Activated naive CD4-positive, alpha-beta T cell treated with anti-CD3 and anti-CD28 coated beads for 36 hours (primary cell): ENCODE data around the gene HSPE1. TPM values are rescaled to one million over a fixed set of nuclear protein-coding genes. Genes with fewer than 3 reads are reported as not detected.
"Not testable (repeated sequence)": the region's sequence is repeated elsewhere in the genome, so short reads cannot be mapped to it uniquely, and the experiment has no call there.

Experiments
- CTCF ChIA-PET: fragments of 350-600 bp; sonication (Branson Sonifier 250); formaldehyde crosslinking; loops from one replicate; lab custom pipeline; 2021; ENCODE audit warnings: antibody characterized with exemption; lab: Charles Lee
- DNase-seq: peaks from one replicate; pipeline ENCODE4 v3.0.0-alpha.2; 2020
- H3K27ac Mint-ChIP-seq: one replicate; pipeline ENCODE4 v1.8.0; 2021; ENCODE audit warnings: mild to moderate bottlenecking, mixed read lengths
- H3K27me3 Mint-ChIP-seq: one replicate; pipeline ENCODE4 v1.8.0; 2021; ENCODE audit warnings: low read depth, mixed read lengths
- H3K36me3 Mint-ChIP-seq: one replicate; pipeline ENCODE4 v1.8.0; 2021; ENCODE audit warnings: low read depth, mixed read lengths
- H3K4me1 Mint-ChIP-seq: one replicate; pipeline ENCODE4 v1.8.0; 2021; ENCODE audit warnings: low read depth, mixed read lengths
- H3K4me3 Mint-ChIP-seq: one replicate; pipeline ENCODE4 v1.8.0; 2021; ENCODE audit warnings: mild to moderate bottlenecking, moderate library complexity, mixed read lengths
- H3K9me3 Mint-ChIP-seq: one replicate; pipeline ENCODE4 v1.8.0; 2021; ENCODE audit warnings: mixed read lengths
- intact Hi-C: fragments of 100-400 bp; cut with micrococcal nuclease; formaldehyde crosslinking; loops from one replicate; pipeline ENCODE4 v1.15.1; 2023
- total RNA-seq, 2 experiments: library from RNA; stranded (reverse); gene quantifications; one replicate each; pipeline ENCODE4 v1.2.3, GENCODE V29; 2021

HSPE1 gene
- 100 to 1,000 TPM; 294 to 310 TPM for total RNA-seq

GRCh38 chr2:197499594-197500502 is at the start of gene HSPE1, which contains the start of gene HSPD1:
TSS of gene HSPE1 (plus strand) at chr2:197500379. CDS start at chr2:197500437, 58 bp downstream.
TSS of gene HSPD1 (minus strand) at chr2:197499840. CDS start at chr2:197498848, 992 bp downstream.
- Mint-ChIP-seq H3K4me1 (peaks cover 51% of the 10 kb centered on the region), H3K4me3 (peak within 1 kb of the TSS; percentile 92), H3K36me3 (peaks cover 78% of the 10 kb centered on the region), H3K27me3 (no peaks in the 10 kb centered on the region), H3K27ac (peak within 1 kb of the TSS; percentile 98), H3K9me3 (no peaks in the 10 kb centered on the region)
- intact Hi-C loops, result loop anchor here (1.0 to 5.0 kb wide), 13 partner anchors 10 to 861 kb away; partner anchors contain the start of genes ANKRD44, CCDC150, COQ10B and MARS2
- CTCF ChIA-PET, result interaction anchor here (0.6 to 0.8 kb wide), 2 partner anchors 14 to 36 kb away, joined by 3 read pairs; no protein-coding TSS in a partner anchor
- peak; percentile 99 for DNase-seq

- Mint-ChIP-seq H3K27ac (no peak overlapping the region), H3K4me3 (no peak overlapping the region), H3K36me3 (peaks cover 5% of the 10 kb centered on the region), H3K27me3 (no peaks in the 10 kb centered on the region), H3K9me3 (no peaks in the 10 kb centered on the region), H3K4me1 (peaks cover 22% of the 10 kb centered on the region)
- intact Hi-C loops, result no loop called here
- CTCF ChIA-PET, result interaction anchor here (1.7 kb wide), 1 partner anchor 15 kb away, joined by 7 read pairs; the partner anchor contains the start of gene SF3B1
- no peak for DNase-seq
Observed at GRCh38 chr2:197450465-197450864, 49.7 kb upstream of the HSPE1 start.

GRCh38 chr2:197450935-197451358 is 49.2 kb upstream of the HSPE1 start:
- CTCF ChIA-PET, result interaction anchor here (1.0 to 1.7 kb wide), 2 partner anchors 12 to 16 kb away, joined by 5 to 7 read pairs; partner anchors contain the start of gene SF3B1
- H3K27ac Mint-ChIP-seq, H3K9me3 Mint-ChIP-seq, intact Hi-C loops, DNase-seq, H3K36me3 Mint-ChIP-seq, H3K4me3 Mint-ChIP-seq, H3K27me3 Mint-ChIP-seq: not testable (repeated sequence)
- H3K4me1 Mint-ChIP-seq, result peaks cover 26% of the 10 kb centered on the region

GRCh38 chr2:197452754-197453122 is 47.4 kb upstream of the HSPE1 start:
- H3K27me3 Mint-ChIP-seq, result no peaks in the 10 kb centered on the region
- peaks cover 11% of the 10 kb centered on the region for H3K36me3 Mint-ChIP-seq
- no peaks in the 10 kb centered on the region for H3K9me3 Mint-ChIP-seq
- H3K4me1 Mint-ChIP-seq, result peaks cover 41% of the 10 kb centered on the region
- CTCF ChIA-PET, result interaction anchor here (0.9 to 1.5 kb wide), 5 partner anchors 11 to 23 kb away, joined by 3 to 4 read pairs (median 3); partner anchors contain the start of gene SF3B1
- intact Hi-C loops, result loop anchor here (1.0 to 2.0 kb wide), 10 partner anchors 17 to 1795 kb away; partner anchors contain the start of genes CCDC150, GTF3C3, HSPE1 and MARS2
- peak overlapping the region; percentile 100 for H3K27ac Mint-ChIP-seq
- H3K4me3 Mint-ChIP-seq, result peak overlapping the region; percentile 100
- DNase-seq, result no peak

- Mint-ChIP-seq H3K4me3 (peak within 1 kb of the TSS; percentile 100), H3K36me3 (peaks cover 13% of the 10 kb centered on the region), H3K27me3 (no peaks in the 10 kb centered on the region), H3K9me3 (no peaks in the 10 kb centered on the region), H3K4me1 (peaks cover 45% of the 10 kb centered on the region), H3K27ac (peak within 1 kb of the TSS; percentile 100)
- DNase-seq, result peak; percentile 99
- CTCF ChIA-PET, result interaction anchor here (0.6 to 1.5 kb wide), 6 partner anchors 10 to 24 kb away, joined by 3 to 4 read pairs (median 4); partner anchors contain the start of gene SF3B1
- intact Hi-C loops, result loop anchor here (1.0 to 2.0 kb wide), 10 partner anchors 18 to 1796 kb away; partner anchors contain the start of genes CCDC150, GTF3C3, HSPE1 and MARS2
Observed at GRCh38 chr2:197453123-197453913, 46.9 kb upstream of the HSPE1 start, which contains the start of gene COQ10B. TSS of gene COQ10B (plus strand) at chr2:197453552. CDS start at chr2:197453561, 9 bp downstream.

GRCh38 chr2:197453914-197454398 is 46.2 kb upstream of the HSPE1 start:
- Mint-ChIP-seq H3K4me3 (peak overlapping the region; percentile 100), H3K27ac (peak overlapping the region; percentile 100), H3K9me3 (no peaks in the 10 kb centered on the region), H3K36me3 (peaks cover 14% of the 10 kb centered on the region), H3K27me3 (no peaks in the 10 kb centered on the region), H3K4me1 (peaks cover 49% of the 10 kb centered on the region)
- CTCF ChIA-PET, result interaction anchor here (0.6 to 1.5 kb wide), 2 partner anchors 19 to 22 kb away, joined by 3 to 4 read pairs; partner anchors contain the start of gene SF3B1
- intact Hi-C loops, result loop anchor here (1.0 to 2.0 kb wide), 10 partner anchors 19 to 1797 kb away; partner anchors contain the start of genes CCDC150, GTF3C3, HSPE1 and MARS2
- peak; percentile 88 for DNase-seq

- DNase-seq, result no peak
- H3K9me3 Mint-ChIP-seq, result no peaks in the 10 kb centered on the region
- H3K36me3 Mint-ChIP-seq, result peaks cover 16% of the 10 kb centered on the region
- intact Hi-C loops, result no loop called here
- H3K4me3 Mint-ChIP-seq, result peak overlapping the region; percentile 100
- peak overlapping the region; percentile 100 for H3K27ac Mint-ChIP-seq
- H3K27me3 Mint-ChIP-seq, result no peaks in the 10 kb centered on the region
- CTCF ChIA-PET, result interaction anchor here (0.6 to 0.7 kb wide), 2 partner anchors 89 to 417 kb away, joined by 3 to 4 read pairs; no protein-coding TSS in a partner anchor
- H3K4me1 Mint-ChIP-seq, result peaks cover 55% of the 10 kb centered on the region
Observed at GRCh38 chr2:197454923-197455322, 45.3 kb upstream of the HSPE1 start.

GRCh38 chr2:197455428-197455827 is 44.8 kb upstream of the HSPE1 start:
- Mint-ChIP-seq H3K4me3 (peak overlapping the region; percentile 6), H3K36me3 (peaks cover 17% of the 10 kb centered on the region), H3K9me3 (no peaks in the 10 kb centered on the region), H3K4me1 (peaks cover 55% of the 10 kb centered on the region), H3K27me3 (no peaks in the 10 kb centered on the region), H3K27ac (peak overlapping the region; percentile 46)
- no peak for DNase-seq
- intact Hi-C loops, result no loop called here
- CTCF ChIA-PET, result interaction anchor here (0.7 kb wide), 3 partner anchors 13 to 417 kb away, joined by 3 to 4 read pairs (median 3); no protein-coding TSS in a partner anchor

GRCh38 chr2:197460649-197461048 is 39.5 kb upstream of the HSPE1 start:
- no peak overlapping the region for H3K27ac Mint-ChIP-seq
- intact Hi-C loops, result no loop called here
- no peak overlapping the region for H3K4me3 Mint-ChIP-seq
- H3K36me3 Mint-ChIP-seq, result peaks cover 11% of the 10 kb centered on the region
- H3K9me3 Mint-ChIP-seq, result no peaks in the 10 kb centered on the region
- no peak for DNase-seq
- peaks cover 32% of the 10 kb centered on the region for H3K4me1 Mint-ChIP-seq
- no peaks in the 10 kb centered on the region for H3K27me3 Mint-ChIP-seq
- CTCF ChIA-PET, result interaction anchor here (1.9 kb wide), 1 partner anchor 38 kb away, joined by 6 read pairs; no protein-coding TSS in a partner anchor

GRCh38 chr2:197461057-197461456 is 39.1 kb upstream of the HSPE1 start:
- Mint-ChIP-seq H3K9me3 (no peaks in the 10 kb centered on the region), H3K27ac (no peak overlapping the region), H3K27me3 (no peaks in the 10 kb centered on the region), H3K4me1 (peaks cover 28% of the 10 kb centered on the region), H3K36me3 (peaks cover 10% of the 10 kb centered on the region), H3K4me3 (no peak overlapping the region)
- CTCF ChIA-PET, result interaction anchor here (1.9 kb wide), 1 partner anchor 37 kb away, joined by 6 read pairs; no protein-coding TSS in a partner anchor
- intact Hi-C loops, result no loop called here
- DNase-seq, result no peak

GRCh38 chr2:197464175-197464574 is 36.0 kb upstream of the HSPE1 start:
- CTCF ChIA-PET, result interaction anchor here (0.6 to 1.0 kb wide), 2 partner anchors 11 to 33 kb away, joined by 3 to 4 read pairs; partner anchors contain the start of gene COQ10B
- peaks cover 5% of the 10 kb centered on the region for H3K4me1 Mint-ChIP-seq
- no peak overlapping the region for H3K27ac Mint-ChIP-seq
- H3K4me3 Mint-ChIP-seq, result no peak overlapping the region
- no peaks in the 10 kb centered on the region for H3K9me3 Mint-ChIP-seq
- H3K36me3 Mint-ChIP-seq, result peaks cover 9% of the 10 kb centered on the region
- no peaks in the 10 kb centered on the region for H3K27me3 Mint-ChIP-seq
- no peak for DNase-seq
- intact Hi-C loops, result no loop called here
